Lower lobe of right lung (tissue), 2 donors: ENCODE data around the gene CHD9. TPM values are rescaled to one million over a fixed set of nuclear protein-coding genes. Genes with fewer than 3 reads are reported as not detected.
A peak's percentile ranks its signal among the peaks of the same experiment; 100 is the strongest.

Source experiments
- ATAC-seq, 2 donors: fragments of 200-7000 bp; cut with Tn5 transposase; one replicate each; pipeline ENCODE4 v1.9.1; 2020 to 2022; ENCODE audit warnings: mild to moderate bottlenecking in 2 of 2, moderate library complexity in 2 of 2
- DNase-seq: peaks from one replicate; pipeline ENCODE4 v3.0.0-alpha.2; 2020
- H3K27ac ChIP-seq: fragments of 200-600 bp; one replicate; pipeline ENCODE4 v1.8.0; 2022
- H3K27me3 ChIP-seq: fragments of 200-600 bp; one replicate; pipeline ENCODE4 v1.8.0; 2022; ENCODE audit warnings: low read depth
- H3K36me3 ChIP-seq: fragments of 200-600 bp; one replicate; pipeline ENCODE4 v1.8.0; 2022; ENCODE audit warnings: mild to moderate bottlenecking
- H3K4me1 ChIP-seq: fragments of 200-600 bp; one replicate; pipeline ENCODE4 v1.8.0; 2022
- H3K4me3 ChIP-seq: fragments of 200-600 bp; one replicate; pipeline ENCODE4 v1.8.0; 2022; ENCODE audit warnings: mild to moderate bottlenecking
- H3K9me3 ChIP-seq: fragments of 200-600 bp; one replicate; pipeline ENCODE4 v1.8.0; 2022
- CTCF ChIP-seq: fragments of 200-600 bp; IDR thresholded peaks from one replicate; pipeline ENCODE4 v1.8.0; 2022; ENCODE audit warnings: antibody characterized with exemption, mild to moderate bottlenecking
- intact Hi-C: fragments of 100-400 bp; cut with DNase I; formaldehyde crosslinking; loops from one replicate; pipeline ENCODE4 v1.11.0; 2022
- total RNA-seq: library from RNA; stranded (reverse); fragmentation: NEBNext Ultra II Directional; extraction: Animal tissue kit (Norgen Biotek cat#: 25700); gene quantifications from one replicate; pipeline ENCODE4 v1.2.1, GENCODE V29; 2021
- donor health status: DM: no; HTN: yes; CAD: no; lungs with severe emphysema.

Gene CHD9
- total RNA-seq, 1 donor from 2014 or later = 73.1 TPM

GRCh38 chr16:53064081-53064578, 9.3 kb downstream of the CHD9 start:
- no peaks in the 10 kb centered on the region for H3K36me3 ChIP-seq

GRCh38 chr16:53065461-53066061, 10.8 kb downstream of the CHD9 start:
- Histone ChIP-seq H3K36me3 (no peaks in the 10 kb centered on the region), H3K9me3 (no peaks in the 10 kb centered on the region), H3K27ac (no peak overlapping the region), H3K27me3 (no peaks in the 10 kb centered on the region), H3K4me3 (no peak overlapping the region), H3K4me1 (peaks cover 73% of the 10 kb centered on the region)
- TF ChIP-seq CTCF = no peak
- ATAC-seq (no peak), DNase-seq (no peak)
- intact Hi-C loops = no loop called here

More at GRCh38 chr16:53064081-53064578, 9.3 kb downstream of the CHD9 start:
- no peaks in the 10 kb centered on the region for H3K27me3 ChIP-seq
- H3K4me3 ChIP-seq = no peak overlapping the region
- TF ChIP-seq CTCF = no peak
- DNase-seq = no peak
- no peak overlapping the region for H3K27ac ChIP-seq
- intact Hi-C loops = no loop called here
- H3K4me1 ChIP-seq = peaks cover 59% of the 10 kb centered on the region
- H3K9me3 ChIP-seq = no peaks in the 10 kb centered on the region
- ATAC-seq = no peak

- H3K4me1 ChIP-seq = peaks cover 77% of the 10 kb centered on the region
- H3K27me3 ChIP-seq = no peaks in the 10 kb centered on the region
- no peaks in the 10 kb centered on the region for H3K9me3 ChIP-seq
- H3K27ac ChIP-seq = no peak overlapping the region
- TF ChIP-seq CTCF = no peak
- no peak for ATAC-seq
- H3K4me3 ChIP-seq = no peak overlapping the region
- no peaks in the 10 kb centered on the region for H3K36me3 ChIP-seq
- DNase-seq = no peak
- intact Hi-C loops = no loop called here
Measured at GRCh38 chr16:53067675-53068074, 12.9 kb downstream of the CHD9 start.

- no peak for TF ChIP-seq CTCF
- no peak overlapping the region for H3K27ac ChIP-seq
- H3K4me3 ChIP-seq = no peak overlapping the region
- ATAC-seq = peak in 1 of 2 donors; percentile 55
- intact Hi-C loops = no loop called here
- no peaks in the 10 kb centered on the region for H3K9me3 ChIP-seq
- H3K36me3 ChIP-seq = no peaks in the 10 kb centered on the region
- no peak for DNase-seq
- H3K27me3 ChIP-seq = no peaks in the 10 kb centered on the region
- H3K4me1 ChIP-seq = peaks cover 84% of the 10 kb centered on the region
Measured at GRCh38 chr16:53068423-53068833, 13.6 kb downstream of the CHD9 start.

GRCh38 chr16:53069772-53070171, 15.0 kb downstream of the CHD9 start:
- Histone ChIP-seq H3K9me3 (no peaks in the 10 kb centered on the region), H3K27me3 (no peaks in the 10 kb centered on the region), H3K36me3 (no peaks in the 10 kb centered on the region), H3K27ac (no peak overlapping the region), H3K4me3 (no peak overlapping the region), H3K4me1 (peaks cover 75% of the 10 kb centered on the region)
- DNase-seq (no peak), ATAC-seq (no peak)
- intact Hi-C loops = no loop called here
- no peak for TF ChIP-seq CTCF
